Activated CD8-positive, alpha-beta T cell treated with anti-CD3 and anti-CD28 coated beads, Interleukin-2, amount 10 ng/mL, durations not matched to agents 7 days and 5 days (primary cell): Measurements from ENCODE around the gene S100A7. TPM values are rescaled to one million over a fixed set of nuclear protein-coding genes. Genes with fewer than 3 reads are reported as not detected.
"Not testable (repeated sequence)": the region's sequence is repeated elsewhere in the genome, so short reads cannot be mapped to it uniquely, and the experiment has no call there.

Experiments used
- ATAC-seq: fragments of 150-1000 bp; cut with Tn5 transposase; one replicate; pipeline ENCODE4 v1.10.0; 2021; ENCODE audit warnings: moderate library complexity
- CTCF ChIA-PET: fragments of 350-600 bp; sonication (Branson Sonifier 250); formaldehyde crosslinking; loops from one replicate; lab custom pipeline; 2021; ENCODE audit warnings: antibody characterized with exemption; lab: Charles Lee
- POLR2A ChIA-PET: fragments of 350-600 bp; sonication (Branson Sonifier 250); formaldehyde crosslinking; loops from one replicate; lab custom pipeline; 2021; ENCODE audit warnings: antibody characterized with exemption; lab: Charles Lee
- DNase-seq: peaks from one replicate; pipeline ENCODE4 v3.0.0-alpha.2; 2020
- H3K27ac Mint-ChIP-seq: one replicate; pipeline ENCODE4 v1.8.0; 2021; ENCODE audit warnings: mild to moderate bottlenecking, mixed read lengths
- H3K27me3 Mint-ChIP-seq: one replicate; pipeline ENCODE4 v1.8.0; 2021; ENCODE audit warnings: low read depth, mixed read lengths
- H3K36me3 Mint-ChIP-seq: one replicate; pipeline ENCODE4 v1.8.0; 2021; ENCODE audit warnings: low read depth, mixed read lengths
- H3K4me1 Mint-ChIP-seq: one replicate; pipeline ENCODE4 v1.8.0; 2021; ENCODE audit warnings: low read depth, mixed read lengths
- H3K4me3 Mint-ChIP-seq: one replicate; pipeline ENCODE4 v1.8.0; 2021; ENCODE audit warnings: mild to moderate bottlenecking, mixed read lengths
- H3K9me3 Mint-ChIP-seq: one replicate; pipeline ENCODE4 v1.8.0; 2022; ENCODE audit warnings: mixed read lengths; ENCODE audit not compliant: insufficient read depth
- total RNA-seq, 2 experiments: library from RNA; stranded (reverse); gene quantifications; one replicate each; pipeline ENCODE4 v1.2.3, GENCODE V29; 2021

Gene S100A7
- total RNA-seq, 2 experiments from 2014 or later: not detected

DNA sequence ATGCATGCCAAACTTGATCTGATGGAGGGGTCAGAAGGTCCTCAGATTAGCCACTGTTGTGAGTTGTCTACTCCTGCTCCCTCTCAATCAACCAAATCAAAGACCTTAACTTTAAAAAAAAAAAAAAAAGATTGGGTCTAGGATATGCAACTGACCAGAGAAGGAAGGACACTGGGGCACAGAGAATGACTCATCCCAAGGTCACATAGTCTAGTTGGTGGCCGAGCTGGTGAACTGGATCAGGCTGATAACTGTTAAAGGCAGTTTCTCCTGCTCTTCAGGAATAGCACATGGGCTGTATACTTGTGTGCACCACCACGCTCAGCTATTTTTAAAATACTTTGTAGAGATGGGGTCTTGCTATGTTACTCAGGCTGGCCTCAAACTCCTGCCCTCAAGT, 14.8 kb upstream of the S100A7 start:
- Mint-ChIP-seq H3K36me3 (no peaks in the 10 kb centered on the region), H3K27me3 (peaks cover 19% of the 10 kb centered on the region), H3K4me3 (no peak overlapping the region), H3K27ac (no peak overlapping the region), H3K9me3 (peaks cover 14% of the 10 kb centered on the region), H3K4me1 (no peaks in the 10 kb centered on the region)
- POLR2A ChIA-PET: no interaction called here
- no peak for ATAC-seq
- CTCF ChIA-PET: interaction anchor here (1.2 kb wide), 1 partner anchor 9 kb away, joined by 4 read pairs; no protein-coding TSS in a partner anchor
- no peak for DNase-seq

DNA sequence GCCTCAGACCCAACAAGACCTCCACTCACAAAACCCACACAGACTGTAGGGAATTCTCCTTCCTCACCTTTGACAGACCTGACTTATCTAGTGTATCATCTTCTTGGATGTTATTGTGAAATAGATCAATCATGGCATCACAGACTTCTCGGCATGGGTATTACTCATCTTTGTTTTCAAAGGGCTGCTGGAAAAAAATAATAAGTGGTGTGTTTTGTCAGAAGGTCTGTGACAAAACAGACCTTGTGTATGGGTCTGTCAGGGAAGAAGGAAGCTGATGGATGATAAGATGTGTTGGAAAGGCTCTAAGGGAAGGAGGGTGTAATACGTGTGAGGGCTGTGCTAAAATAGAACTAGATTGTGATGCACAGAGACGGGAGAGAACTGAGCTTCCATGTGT, 13.9 kb upstream of the S100A7 start:
- H3K27me3 Mint-ChIP-seq: peaks cover 14% of the 10 kb centered on the region
- ChIA-PET POLR2A (no interaction called here), CTCF (no interaction called here)
- DNase-seq (no peak), ATAC-seq (no peak)
- no peaks in the 10 kb centered on the region for H3K36me3 Mint-ChIP-seq
- no peaks in the 10 kb centered on the region for H3K4me1 Mint-ChIP-seq
- peaks cover 14% of the 10 kb centered on the region for H3K9me3 Mint-ChIP-seq
- no peak overlapping the region for H3K4me3 Mint-ChIP-seq
- no peak overlapping the region for H3K27ac Mint-ChIP-seq

DNA sequence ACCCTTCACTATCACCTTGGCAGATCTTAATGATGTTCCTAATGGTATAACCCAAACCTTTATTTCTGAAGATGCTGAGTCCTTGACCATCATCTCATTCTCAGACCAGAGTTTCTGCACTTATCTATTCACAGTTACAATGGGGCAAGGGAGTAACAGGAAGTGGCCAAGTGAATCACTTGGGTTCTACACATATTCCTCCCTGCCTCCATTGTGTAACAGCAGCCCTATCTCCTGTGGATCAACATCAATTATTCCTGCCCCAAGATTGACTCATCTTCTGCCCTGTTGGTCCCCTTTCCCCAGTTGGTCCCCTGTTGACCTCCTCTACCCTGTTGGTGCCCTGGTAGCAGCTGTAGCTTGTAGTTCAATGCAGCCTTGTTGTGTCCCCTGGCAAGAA, 10.3 kb upstream of the S100A7 start:
- Mint-ChIP-seq H3K9me3 (peaks cover 14% of the 10 kb centered on the region), H3K27ac (no peak overlapping the region), H3K4me3 (no peak overlapping the region), H3K36me3 (no peaks in the 10 kb centered on the region), H3K27me3 (peaks cover 6% of the 10 kb centered on the region), H3K4me1 (peaks cover 2% of the 10 kb centered on the region)
- no peak for DNase-seq
- ATAC-seq: no peak
- POLR2A ChIA-PET: no interaction called here
- CTCF ChIA-PET: interaction anchor here (1.9 kb wide), 1 partner anchor 23 kb away, joined by 9 read pairs; no protein-coding TSS in a partner anchor

DNA sequence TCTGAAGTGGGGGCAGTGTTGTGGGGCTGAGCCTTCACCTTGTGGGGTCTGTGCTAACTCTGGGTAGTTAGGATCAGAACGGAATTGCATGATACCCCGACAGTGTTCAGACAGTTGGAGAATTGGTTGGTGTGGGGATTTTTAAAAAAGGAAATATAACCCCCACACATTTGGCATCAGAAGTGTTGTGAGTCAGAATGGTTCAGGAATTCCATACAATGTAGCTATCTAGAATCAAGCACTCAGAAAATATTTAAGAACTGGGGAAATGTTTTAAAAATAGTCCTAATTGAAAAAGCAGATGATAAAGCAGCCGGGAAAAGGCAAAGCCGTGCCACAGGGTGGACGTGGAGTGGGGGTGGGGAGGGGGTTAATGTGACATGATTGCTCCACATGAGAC, 6.5 kb upstream of the S100A7 start:
- ChIA-PET CTCF (interaction anchor here (2.9 kb wide), 1 partner anchor 27 kb away, joined by 27 read pairs; no protein-coding TSS in a partner anchor), POLR2A (no interaction called here)
- Mint-ChIP-seq H3K4me3 (no peak overlapping the region), H3K4me1 (peaks cover 4% of the 10 kb centered on the region), H3K9me3 (peaks cover 6% of the 10 kb centered on the region), H3K27me3 (peaks cover 6% of the 10 kb centered on the region), H3K36me3 (no peaks in the 10 kb centered on the region), H3K27ac (no peak overlapping the region)
- no peak for DNase-seq
- ATAC-seq: no peak

DNA sequence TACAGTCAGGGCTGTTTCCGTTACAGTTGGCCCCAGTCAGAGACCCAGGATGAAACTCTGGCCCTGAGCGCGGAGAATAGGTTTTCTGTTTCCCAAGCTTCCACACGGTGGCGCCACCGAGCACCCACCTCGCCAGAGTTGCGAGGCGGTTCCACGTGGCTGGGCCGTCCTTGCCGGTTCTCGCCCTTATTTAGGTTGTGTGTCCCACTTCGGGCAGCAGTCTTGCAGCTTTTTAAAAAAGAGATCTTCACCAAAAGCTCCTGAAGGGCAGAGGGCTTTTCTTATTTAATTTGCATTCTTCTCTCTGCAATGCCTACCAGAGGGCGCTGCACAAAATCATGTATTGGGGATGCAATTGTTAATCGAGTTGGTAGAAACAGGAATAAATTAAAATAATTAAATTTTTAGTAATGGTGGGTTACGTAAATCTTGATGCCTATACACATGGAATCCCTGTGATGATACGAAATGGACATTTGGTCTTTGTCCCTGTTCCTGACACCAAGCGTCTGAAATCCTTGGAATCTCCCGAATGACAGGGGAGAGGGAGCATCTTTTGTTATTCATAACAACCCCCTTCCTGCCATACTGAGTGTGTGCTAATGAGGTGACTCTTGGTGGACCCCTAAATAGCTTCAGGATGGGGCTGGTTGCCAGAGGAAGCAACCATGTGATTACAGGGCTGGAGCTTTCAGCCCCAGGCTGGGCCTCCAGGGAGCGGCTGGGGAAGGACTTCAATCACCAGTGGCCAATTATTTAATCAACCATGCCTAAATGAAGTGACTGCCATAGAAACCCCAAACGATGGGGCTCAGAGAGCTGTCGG, 5.6 kb upstream of the S100A7 start:
- Mint-ChIP-seq H3K36me3 (no peaks in the 10 kb centered on the region), H3K27ac (no peak overlapping the region), H3K4me1 (peaks cover 4% of the 10 kb centered on the region), H3K27me3 (peaks cover 9% of the 10 kb centered on the region), H3K9me3 (no peaks in the 10 kb centered on the region), H3K4me3 (no peak overlapping the region)
- ChIA-PET CTCF (interaction anchor here (0.9 to 2.9 kb wide), 4 partner anchors 10 to 108 kb away, joined by 3 to 27 read pairs (median 4); partner anchors contain the start of gene S100A9), POLR2A (no interaction called here)
- peak; percentile 69 for DNase-seq
- peak; percentile 82 for ATAC-seq

DNA sequence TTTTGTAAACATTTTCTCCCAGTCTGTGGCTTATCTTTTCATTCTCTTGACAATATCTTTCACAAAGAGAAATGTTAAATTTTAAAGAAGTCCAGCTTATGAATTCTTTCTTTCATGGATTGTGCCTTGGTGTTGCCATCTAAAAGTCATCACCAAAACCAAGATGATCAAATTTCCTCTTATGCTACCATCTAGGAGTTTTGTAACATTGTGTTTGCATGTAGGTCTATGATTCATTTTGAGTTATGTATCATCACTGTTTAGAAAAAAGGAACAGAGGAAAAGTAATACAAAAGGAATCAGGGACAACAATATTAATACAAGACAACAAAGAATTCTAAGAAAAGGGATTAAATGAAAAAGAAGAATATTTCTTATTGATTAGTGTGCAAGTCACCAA, 2.3 kb upstream of the S100A7 start:
- H3K4me1 Mint-ChIP-seq, H3K4me3 Mint-ChIP-seq, ATAC-seq, H3K9me3 Mint-ChIP-seq, H3K27ac Mint-ChIP-seq, DNase-seq, H3K27me3 Mint-ChIP-seq, CTCF ChIA-PET, H3K36me3 Mint-ChIP-seq, POLR2A ChIA-PET: not testable (repeated sequence)

DNA sequence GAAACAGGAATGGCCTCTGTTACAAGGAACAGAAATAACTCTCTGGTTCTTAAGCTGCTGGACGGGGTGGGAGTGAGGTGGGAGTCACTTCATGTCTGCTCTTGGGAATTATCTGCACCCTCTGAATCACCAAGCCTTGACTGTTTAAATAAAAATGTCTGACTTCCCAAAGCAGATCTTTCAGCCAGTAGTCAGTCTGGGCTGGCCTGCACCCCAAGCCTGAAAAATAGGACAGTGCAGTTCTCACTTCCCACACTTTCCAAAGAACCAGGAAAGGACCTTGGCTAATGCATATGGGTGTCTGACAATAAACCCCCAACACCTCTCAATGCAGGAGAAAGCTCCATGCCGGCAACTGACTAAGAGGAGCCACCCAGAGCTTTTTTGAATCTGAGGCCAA, 796 bp downstream of the S100A7 start:
- ATAC-seq: no peak
- no peaks in the 10 kb centered on the region for H3K4me1 Mint-ChIP-seq
- H3K4me3 Mint-ChIP-seq: no peak overlapping the region
- H3K27me3 Mint-ChIP-seq: peaks cover 3% of the 10 kb centered on the region
- ChIA-PET CTCF (no interaction called here), POLR2A (no interaction called here)
- no peak for DNase-seq
- H3K27ac Mint-ChIP-seq: no peak overlapping the region
- H3K9me3 Mint-ChIP-seq: no peaks in the 10 kb centered on the region
- no peaks in the 10 kb centered on the region for H3K36me3 Mint-ChIP-seq

DNA sequence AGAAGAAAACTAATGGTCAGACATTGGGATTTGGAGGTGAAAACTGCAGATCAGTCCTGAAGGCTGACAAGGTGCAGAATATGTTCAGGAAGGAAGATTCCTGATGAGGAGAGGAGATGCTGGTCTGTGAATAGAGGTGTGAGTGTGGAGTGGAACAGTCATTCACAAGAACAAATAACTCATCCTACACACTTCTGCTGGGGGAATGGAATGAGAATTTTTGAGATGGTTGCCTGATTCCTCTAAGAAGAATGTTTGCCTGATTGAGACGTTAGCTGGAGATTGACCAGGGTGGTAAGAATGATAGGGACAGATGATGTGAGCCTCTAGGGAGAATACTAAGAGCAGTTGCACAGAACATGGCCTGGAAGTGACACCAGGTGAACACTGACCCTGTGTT, 4.1 kb downstream of the S100A7 start:
- Mint-ChIP-seq H3K27me3 (peaks cover 2% of the 10 kb centered on the region), H3K9me3 (no peaks in the 10 kb centered on the region), H3K36me3 (no peaks in the 10 kb centered on the region), H3K4me3 (no peak overlapping the region), H3K4me1 (no peaks in the 10 kb centered on the region), H3K27ac (no peak overlapping the region)
- ATAC-seq (no peak), DNase-seq (no peak)
- ChIA-PET CTCF (no interaction called here), POLR2A (no interaction called here)

DNA sequence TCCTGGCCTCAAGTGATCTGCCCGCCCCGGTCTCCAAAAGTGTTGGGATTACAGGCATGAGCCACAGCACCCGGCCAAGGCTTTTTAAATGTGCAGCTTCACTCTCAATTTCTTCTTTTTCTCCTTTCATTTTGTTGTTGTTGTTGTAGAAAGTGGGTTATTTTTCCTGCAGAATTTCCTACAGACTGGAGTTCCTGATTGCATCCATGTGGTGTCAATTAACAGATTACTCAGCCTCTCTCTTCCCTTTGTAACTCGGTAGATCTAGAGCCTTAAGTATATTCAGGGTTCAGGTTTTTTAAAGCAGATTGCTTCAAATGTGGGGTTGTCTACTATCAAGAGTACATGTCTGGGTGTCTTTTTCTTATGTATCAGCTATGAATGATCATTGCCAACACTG, 11.6 kb downstream of the S100A7 start:
- H3K27ac Mint-ChIP-seq, H3K4me1 Mint-ChIP-seq, H3K36me3 Mint-ChIP-seq, DNase-seq, ATAC-seq, H3K4me3 Mint-ChIP-seq, POLR2A ChIA-PET, CTCF ChIA-PET, H3K9me3 Mint-ChIP-seq: not testable (repeated sequence)
- peaks cover 16% of the 10 kb centered on the region for H3K27me3 Mint-ChIP-seq

DNA sequence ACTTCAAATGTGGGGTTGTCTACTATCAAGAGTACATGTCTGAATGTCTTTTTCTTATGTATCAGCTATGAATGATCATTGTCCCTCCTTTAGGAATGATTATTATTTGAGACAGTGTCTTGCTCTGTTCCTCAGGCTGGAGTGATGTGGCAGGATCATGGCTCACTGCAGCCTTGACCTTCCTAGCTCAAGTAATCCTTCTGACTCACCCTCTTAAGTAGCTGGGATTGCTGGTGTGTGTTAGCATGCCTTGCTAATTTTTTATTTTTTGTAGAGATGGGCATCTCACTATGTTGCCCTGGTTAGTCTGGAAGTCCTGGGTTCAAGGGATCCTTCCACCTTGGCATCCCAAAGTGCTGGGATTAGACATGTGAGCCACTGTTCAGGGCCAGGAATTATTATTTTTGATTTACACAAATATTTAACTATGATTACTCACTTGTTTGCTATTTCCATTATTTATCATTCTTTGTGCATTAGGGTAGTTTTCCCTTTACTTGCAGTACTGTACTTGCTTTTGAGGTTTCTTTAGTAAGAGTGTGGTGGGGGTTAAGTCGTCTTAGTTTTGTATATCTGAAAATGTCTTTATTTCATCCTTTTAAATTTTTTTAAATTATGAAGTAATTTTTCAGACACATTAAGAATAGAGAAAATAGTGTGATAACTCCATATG, 12.8 kb downstream of the S100A7 start:
- no peak for DNase-seq
- no peaks in the 10 kb centered on the region for H3K4me1 Mint-ChIP-seq
- CTCF ChIA-PET: no interaction called here
- no peak overlapping the region for H3K4me3 Mint-ChIP-seq
- POLR2A ChIA-PET: no interaction called here
- peaks cover 18% of the 10 kb centered on the region for H3K27me3 Mint-ChIP-seq
- no peaks in the 10 kb centered on the region for H3K36me3 Mint-ChIP-seq
- H3K27ac Mint-ChIP-seq: no peak overlapping the region
- no peaks in the 10 kb centered on the region for H3K9me3 Mint-ChIP-seq
- no peak for ATAC-seq

DNA sequence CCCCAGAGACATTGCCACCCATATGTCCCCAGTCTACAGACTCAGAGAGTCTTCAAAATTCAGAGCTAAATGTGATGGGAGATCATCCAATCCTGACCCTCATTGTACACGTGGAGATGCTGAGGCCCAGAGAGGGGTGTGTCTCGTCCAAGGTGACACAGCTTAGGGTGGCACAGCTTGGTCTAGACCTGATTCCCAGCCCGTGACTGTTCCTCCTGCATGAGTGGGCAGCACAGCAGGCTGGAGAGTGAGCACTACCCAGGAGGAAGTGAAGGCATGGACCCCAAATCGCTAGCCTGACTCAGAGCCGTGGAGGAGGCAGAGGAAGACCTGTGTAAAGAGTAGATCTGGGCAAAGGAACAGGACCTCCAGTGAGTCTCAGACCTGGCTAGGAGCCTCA, 16.4 kb downstream of the S100A7 start:
- peaks cover 10% of the 10 kb centered on the region for H3K27me3 Mint-ChIP-seq
- no peak overlapping the region for H3K27ac Mint-ChIP-seq
- no peaks in the 10 kb centered on the region for H3K4me1 Mint-ChIP-seq
- H3K9me3 Mint-ChIP-seq: no peaks in the 10 kb centered on the region
- ChIA-PET POLR2A (no interaction called here), CTCF (no interaction called here)
- no peak for DNase-seq
- no peak overlapping the region for H3K4me3 Mint-ChIP-seq
- no peaks in the 10 kb centered on the region for H3K36me3 Mint-ChIP-seq
- ATAC-seq: no peak

DNA sequence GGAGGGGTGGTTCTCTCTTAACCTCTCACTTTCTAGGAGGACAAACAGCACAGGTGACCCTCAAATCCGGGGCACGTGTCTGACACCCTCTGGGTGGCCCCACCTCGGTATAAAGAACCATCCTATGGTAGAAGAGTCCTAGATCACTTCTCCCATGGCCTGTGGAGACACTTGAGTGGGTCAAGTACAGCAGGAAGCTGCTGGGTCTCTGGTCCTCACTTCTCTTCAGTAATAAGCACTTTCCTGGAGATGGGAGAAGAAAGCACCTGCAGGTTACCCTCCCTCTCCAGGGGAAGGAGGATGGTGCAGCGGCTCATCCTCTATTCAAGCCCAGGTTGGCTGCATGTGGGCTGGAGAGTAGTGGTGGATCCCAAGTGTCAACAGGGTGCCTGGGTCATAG, 17.0 kb downstream of the S100A7 start:
- H3K4me1 Mint-ChIP-seq: no peaks in the 10 kb centered on the region
- ChIA-PET CTCF (no interaction called here), POLR2A (no interaction called here)
- H3K27me3 Mint-ChIP-seq: peaks cover 7% of the 10 kb centered on the region
- ATAC-seq (no peak), DNase-seq (no peak)
- H3K27ac Mint-ChIP-seq: no peak overlapping the region
- no peaks in the 10 kb centered on the region for H3K9me3 Mint-ChIP-seq
- no peaks in the 10 kb centered on the region for H3K36me3 Mint-ChIP-seq
- H3K4me3 Mint-ChIP-seq: no peak overlapping the region
